Central memory CD8-positive, alpha-beta T cell (primary cell): ENCODE results near the gene TOX2.

Experiments
- ATAC-seq: fragments of 150-1000 bp; cut with Tn5 transposase; replicated peaks from 2 replicates; pipeline ENCODE4 v1.10.0; 2022; ENCODE audit warnings: mild to moderate bottlenecking, moderate FRiP score, moderate number of reproducible peaks; ENCODE audit not compliant: poor library complexity, severe bottlenecking; ENCODE audit errors: extremely low read depth
- DNase-seq, 2 donors: peaks; one replicate each; pipeline ENCODE4 v3.0.0; 2021; ENCODE audit warnings: low spot score in 2 of 2
- H3K27ac Mint-ChIP-seq: one replicate; pipeline ENCODE4 v1.8.0; 2022; ENCODE audit warnings: low read depth, mild to moderate bottlenecking, moderate library complexity, mixed read lengths
- H3K27me3 Mint-ChIP-seq: one replicate; pipeline ENCODE4 v1.8.0; 2022; ENCODE audit warnings: mixed read lengths
- H3K36me3 Mint-ChIP-seq: one replicate; pipeline ENCODE4 v1.8.0; 2022; ENCODE audit warnings: mild to moderate bottlenecking, moderate library complexity, mixed read lengths; ENCODE audit not compliant: insufficient read depth
- H3K4me1 Mint-ChIP-seq: one replicate; pipeline ENCODE4 v1.8.0; 2022; ENCODE audit warnings: mixed read lengths
- H3K4me3 Mint-ChIP-seq: one replicate; pipeline ENCODE4 v1.8.0; 2022; ENCODE audit warnings: mild to moderate bottlenecking, moderate library complexity, mixed read lengths
- H3K9me3 Mint-ChIP-seq: one replicate; pipeline ENCODE4 v1.8.0; 2022; ENCODE audit warnings: mixed read lengths

TOX2 gene

GRCh38 chr20:43938017-43938655, 23.5 kb downstream of the TOX2 start:
- Mint-ChIP-seq H3K4me3 (no peak overlapping the region), H3K27ac (no peak overlapping the region), H3K9me3 (no peaks in the 10 kb centered on the region), H3K4me1 (peaks cover 37% of the 10 kb centered on the region), H3K36me3 (no peaks in the 10 kb centered on the region), H3K27me3 (peaks cover 22% of the 10 kb centered on the region)
- ATAC-seq (no peak), DNase-seq (no peak)

DNA sequence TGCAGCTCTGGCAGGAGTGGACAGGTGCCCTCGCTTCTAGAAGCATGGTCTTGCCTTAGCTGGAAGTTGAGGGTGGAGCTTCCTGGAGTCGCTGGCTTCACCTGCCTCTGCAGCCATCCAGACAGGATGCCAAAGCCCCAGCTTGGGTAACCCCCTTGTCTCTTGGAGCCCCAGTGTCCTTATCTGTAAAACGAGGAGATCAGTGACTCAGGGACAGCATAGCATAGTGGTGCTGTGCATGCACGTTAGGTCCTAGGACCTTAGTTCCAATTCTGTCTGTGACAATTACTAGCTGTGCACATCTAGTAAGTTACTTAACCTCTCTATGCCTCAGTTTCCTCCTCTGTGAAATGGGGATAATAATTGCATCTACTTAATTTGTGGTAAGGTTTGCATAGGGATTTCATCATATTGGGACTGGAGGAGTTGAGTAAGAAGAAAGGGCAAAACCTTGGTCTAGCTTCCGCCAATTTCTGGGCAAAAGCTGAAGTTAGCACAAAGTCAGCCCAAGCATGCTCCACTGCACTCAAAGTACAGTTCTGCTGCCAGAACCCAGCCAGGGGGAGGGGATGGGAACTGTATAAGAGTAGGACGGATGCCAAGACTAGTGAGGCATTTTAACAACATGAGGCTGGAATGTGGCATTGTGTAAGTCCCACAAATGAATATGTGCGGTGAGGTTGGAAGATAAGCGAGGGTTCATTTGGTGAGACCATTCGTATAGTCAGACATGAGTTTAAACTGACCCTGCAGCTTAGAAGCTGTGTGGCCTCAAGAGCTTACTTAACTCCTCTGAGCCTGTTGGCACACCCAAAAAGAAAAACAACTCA, 24.5 kb downstream of the TOX2 start:
- H3K36me3 Mint-ChIP-seq: no peaks in the 10 kb centered on the region
- H3K27ac Mint-ChIP-seq: no peak overlapping the region
- H3K27me3 Mint-ChIP-seq: peaks cover 13% of the 10 kb centered on the region
- no peaks in the 10 kb centered on the region for H3K9me3 Mint-ChIP-seq
- H3K4me1 Mint-ChIP-seq: peaks cover 37% of the 10 kb centered on the region
- no peak for DNase-seq
- no peak overlapping the region for H3K4me3 Mint-ChIP-seq
- no peak for ATAC-seq

DNA sequence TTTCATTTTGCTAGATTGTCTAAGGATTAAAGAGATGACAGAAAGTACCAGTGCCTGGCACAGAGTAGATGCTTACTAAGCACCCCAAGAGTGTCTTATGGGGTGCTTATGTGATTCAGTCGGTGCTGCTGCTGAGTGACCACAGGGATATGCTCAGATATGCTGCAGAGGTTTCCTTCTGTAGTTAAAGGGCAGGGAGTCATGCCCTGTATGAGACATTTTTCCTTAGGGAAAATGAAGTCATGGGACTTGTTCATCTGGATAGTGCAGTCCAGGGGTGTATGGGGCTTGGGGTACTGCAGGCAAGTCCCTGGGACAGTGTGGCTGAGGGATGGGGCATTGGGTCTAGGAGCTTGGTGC, 25.1 kb downstream of the TOX2 start:
- no peak overlapping the region for H3K4me3 Mint-ChIP-seq
- no peaks in the 10 kb centered on the region for H3K9me3 Mint-ChIP-seq
- H3K27me3 Mint-ChIP-seq: peaks cover 11% of the 10 kb centered on the region
- H3K27ac Mint-ChIP-seq: no peak overlapping the region
- no peak for DNase-seq
- peaks cover 40% of the 10 kb centered on the region for H3K4me1 Mint-ChIP-seq
- no peak for ATAC-seq
- no peaks in the 10 kb centered on the region for H3K36me3 Mint-ChIP-seq

- H3K27me3 Mint-ChIP-seq: peaks cover 11% of the 10 kb centered on the region
- ATAC-seq (no peak), DNase-seq (no peak)
- no peak overlapping the region for H3K4me3 Mint-ChIP-seq
- H3K4me1 Mint-ChIP-seq: peaks cover 49% of the 10 kb centered on the region
- no peaks in the 10 kb centered on the region for H3K36me3 Mint-ChIP-seq
- no peaks in the 10 kb centered on the region for H3K9me3 Mint-ChIP-seq
- no peak overlapping the region for H3K27ac Mint-ChIP-seq
Measured at GRCh38 chr20:43940518-43941225, 26.0 kb downstream of the TOX2 start.

- H3K27me3 Mint-ChIP-seq: peaks cover 8% of the 10 kb centered on the region
- ATAC-seq (no peak), DNase-seq (no peak)
- no peaks in the 10 kb centered on the region for H3K9me3 Mint-ChIP-seq
- peaks cover 3% of the 10 kb centered on the region for H3K36me3 Mint-ChIP-seq
- peak overlapping the region; percentile 60 for H3K4me3 Mint-ChIP-seq
- peaks cover 56% of the 10 kb centered on the region for H3K4me1 Mint-ChIP-seq
- H3K27ac Mint-ChIP-seq: no peak overlapping the region
Measured at GRCh38 chr20:43941476-43942200, 27.0 kb downstream of the TOX2 start.

DNA sequence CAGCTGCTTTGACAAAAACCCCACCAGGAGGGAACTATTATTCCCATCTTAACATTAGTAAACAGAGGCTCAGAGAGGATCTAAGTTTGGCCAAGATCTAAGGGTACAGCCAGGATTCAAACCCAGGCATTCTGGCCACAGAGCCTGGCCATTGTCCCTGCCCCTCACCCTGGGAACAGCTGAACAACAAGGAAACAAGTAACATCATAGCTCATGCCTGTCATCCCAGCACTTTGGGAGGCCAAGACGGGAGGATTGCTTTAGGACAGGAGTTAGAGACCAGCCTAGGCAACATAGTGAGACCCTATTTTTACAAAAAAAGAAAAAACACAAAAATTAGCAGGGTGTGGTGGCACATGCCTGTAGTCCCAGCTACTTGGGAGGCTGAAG, 27.5 kb downstream of the TOX2 start:
- H3K4me1 Mint-ChIP-seq: peaks cover 53% of the 10 kb centered on the region
- no peak for DNase-seq
- no peak for ATAC-seq
- H3K27ac Mint-ChIP-seq: no peak overlapping the region
- peaks cover 3% of the 10 kb centered on the region for H3K36me3 Mint-ChIP-seq
- no peaks in the 10 kb centered on the region for H3K9me3 Mint-ChIP-seq
- H3K4me3 Mint-ChIP-seq: peak overlapping the region; percentile 60
- peaks cover 3% of the 10 kb centered on the region for H3K27me3 Mint-ChIP-seq

DNA sequence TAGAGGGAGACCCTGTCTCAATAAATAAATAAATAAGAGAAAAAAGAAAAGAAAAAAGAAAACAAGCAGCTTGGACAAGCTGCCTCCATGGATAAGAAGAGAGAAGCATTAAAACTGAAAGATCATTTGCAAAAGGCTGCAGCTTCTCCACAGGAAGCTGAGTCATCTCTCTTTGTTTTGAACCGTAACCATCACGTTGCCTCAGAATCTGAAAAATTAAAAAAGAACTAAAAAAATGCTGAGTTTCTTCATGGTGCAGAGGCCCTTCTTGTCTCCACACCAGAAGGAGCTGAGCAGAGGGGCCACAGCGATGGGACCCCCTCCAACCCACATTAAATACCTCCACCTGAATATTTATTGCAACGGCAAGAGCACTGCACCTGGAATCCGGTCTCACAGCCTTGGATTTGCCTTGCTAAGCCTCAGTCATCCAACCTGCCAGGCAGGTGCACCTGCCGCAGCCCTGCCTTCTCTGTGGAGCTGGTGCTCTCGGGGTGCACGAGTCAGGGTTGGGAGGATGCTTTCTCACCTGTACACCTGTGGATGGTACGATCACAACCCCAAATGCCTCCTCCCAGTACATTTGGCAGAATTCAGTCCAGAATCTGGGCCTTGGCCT, 28.1 kb downstream of the TOX2 start:
- Mint-ChIP-seq H3K27ac (no peak overlapping the region), H3K27me3 (no peaks in the 10 kb centered on the region), H3K36me3 (peaks cover 3% of the 10 kb centered on the region), H3K4me3 (peak overlapping the region; percentile 60), H3K9me3 (no peaks in the 10 kb centered on the region), H3K4me1 (peaks cover 58% of the 10 kb centered on the region)
- peak; percentile 79 for ATAC-seq
- DNase-seq: no peak

DNA sequence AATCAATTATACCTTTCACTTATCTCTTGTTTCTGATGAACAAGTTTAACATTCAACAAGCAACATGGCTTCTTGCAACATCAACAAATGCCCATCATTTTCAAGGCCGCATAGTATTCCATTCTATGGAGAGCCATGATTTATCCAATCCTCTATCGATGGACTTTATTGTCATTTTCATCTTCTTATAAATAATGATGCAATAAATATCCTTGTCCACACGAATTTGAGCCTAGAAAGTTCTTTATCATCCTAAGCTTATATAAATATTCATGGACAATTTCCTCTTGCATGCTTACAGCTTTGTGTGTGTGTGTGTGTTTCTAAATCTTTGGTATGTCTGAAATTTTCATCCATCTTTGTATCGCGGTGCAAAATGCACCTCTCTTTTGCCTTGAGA, 29.1 kb downstream of the TOX2 start:
- H3K9me3 Mint-ChIP-seq: no peaks in the 10 kb centered on the region
- ATAC-seq: no peak
- DNase-seq: no peak
- H3K4me1 Mint-ChIP-seq: peaks cover 63% of the 10 kb centered on the region
- H3K36me3 Mint-ChIP-seq: peaks cover 3% of the 10 kb centered on the region
- H3K4me3 Mint-ChIP-seq: no peak overlapping the region
- H3K27ac Mint-ChIP-seq: no peak overlapping the region
- no peaks in the 10 kb centered on the region for H3K27me3 Mint-ChIP-seq

- Mint-ChIP-seq H3K36me3 (peaks cover 3% of the 10 kb centered on the region), H3K27ac (no peak overlapping the region), H3K27me3 (no peaks in the 10 kb centered on the region), H3K4me1 (peaks cover 73% of the 10 kb centered on the region), H3K9me3 (no peaks in the 10 kb centered on the region), H3K4me3 (peak overlapping the region; percentile 46)
- no peak for ATAC-seq
- no peak for DNase-seq
Measured at GRCh38 chr20:43944653-43945235, 30.1 kb downstream of the TOX2 start.

DNA sequence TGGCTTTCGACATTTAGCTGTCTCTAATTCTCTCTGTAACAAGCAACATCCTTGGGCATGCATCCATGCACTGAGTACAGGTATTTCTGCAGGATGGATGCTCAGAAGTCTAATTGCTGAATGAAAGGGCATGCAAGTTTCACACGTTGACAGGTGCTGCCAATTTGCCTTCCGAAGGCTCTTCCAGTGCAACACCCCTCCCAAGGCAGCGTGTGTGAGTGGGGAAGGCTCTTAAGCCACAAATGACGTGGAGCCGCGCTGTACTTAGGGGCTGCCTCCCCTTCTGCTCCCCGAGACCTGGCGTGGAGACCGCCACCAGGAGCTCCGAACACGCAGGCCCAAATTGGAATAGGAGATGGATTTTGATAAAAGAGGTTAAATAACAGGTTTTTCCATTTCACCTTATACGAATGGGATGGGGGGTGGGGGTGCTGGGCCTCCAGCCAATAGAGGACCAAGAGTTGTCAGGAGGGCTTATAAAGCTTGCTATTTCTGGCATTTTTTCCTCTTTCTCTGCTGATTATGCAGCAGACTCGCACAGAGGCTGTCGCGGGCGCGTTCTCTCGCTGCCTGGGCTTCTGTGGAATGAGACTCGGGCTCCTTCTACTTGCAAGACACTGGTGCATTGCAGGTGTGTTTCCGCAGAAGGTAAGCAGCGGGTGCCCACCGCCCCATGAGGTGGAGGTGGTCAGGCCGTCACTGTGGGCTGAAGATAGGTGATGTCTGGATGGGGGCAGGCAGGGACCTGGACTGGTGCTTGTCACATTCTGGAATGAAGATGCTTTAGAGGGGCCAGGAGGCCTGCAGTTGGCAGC, 30.9 kb downstream of the TOX2 start:
- Mint-ChIP-seq H3K4me1 (peaks cover 81% of the 10 kb centered on the region), H3K27me3 (no peaks in the 10 kb centered on the region), H3K27ac (no peak overlapping the region), H3K36me3 (peaks cover 5% of the 10 kb centered on the region), H3K4me3 (peak overlapping the region; percentile 46), H3K9me3 (no peaks in the 10 kb centered on the region)
- no peak for ATAC-seq
- no peak for DNase-seq

DNA sequence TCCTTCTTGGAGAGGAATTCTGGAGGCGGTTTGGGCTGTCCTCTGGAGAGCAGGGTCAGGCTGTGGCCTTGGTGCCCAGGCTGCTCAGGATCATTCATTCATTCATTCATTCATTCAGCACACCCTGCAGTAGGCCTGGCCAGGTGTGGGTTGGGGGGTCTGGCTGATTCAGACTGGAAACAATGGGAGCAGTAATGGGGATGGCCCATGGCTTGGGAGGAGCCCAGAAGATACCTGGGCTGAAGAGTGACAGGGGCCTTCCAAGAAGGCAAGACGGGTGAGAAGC, 31.5 kb downstream of the TOX2 start:
- Mint-ChIP-seq H3K27me3 (no peaks in the 10 kb centered on the region), H3K36me3 (peaks cover 7% of the 10 kb centered on the region), H3K9me3 (no peaks in the 10 kb centered on the region), H3K4me1 (peaks cover 79% of the 10 kb centered on the region), H3K27ac (no peak overlapping the region), H3K4me3 (no peak overlapping the region)
- DNase-seq (no peak), ATAC-seq (no peak)
